Activated CD4-positive, alpha-beta T cell treated with anti-CD3 and anti-CD28 coated beads, Interleukin-2, amount 50 U/mL, for 4 hours (primary cell): ENCODE results near the gene TAF12.
"Not testable (repeated sequence)": the region's sequence is repeated elsewhere in the genome, so short reads cannot be mapped to it uniquely, and the experiment has no call there.

ENCODE experiments used
- DNase-seq, 2 experiments: peaks; one replicate each; pipeline ENCODE4 v3.0.0-alpha.2; 2020

The TAF12 gene

GRCh38 chr1:28644494-28644893, 1.6 kb upstream of the TAF12 start:
- no peak for DNase-seq

GRCh38 chr1:28642056-28642846, 616 bp downstream of the TAF12 start:
- DNase-seq, result no peak

GRCh38 chr1:28640766-28641165, 2.1 kb downstream of the TAF12 start:
- DNase-seq, result peak; percentile 23 to 27

- DNase-seq, result no peak
Measured at GRCh38 chr1:28632560-28632959, 10.3 kb downstream of the TAF12 start.

GRCh38 chr1:28631713-28632112, 11.2 kb downstream of the TAF12 start:
- no peak for DNase-seq

GRCh38 chr1:28613175-28613574, 29.7 kb downstream of the TAF12 start:
- no peak for DNase-seq

GRCh38 chr1:28606771-28607170, 36.1 kb downstream of the TAF12 start:
- no peak for DNase-seq

GRCh38 chr1:28604962-28605361, 37.9 kb downstream of the TAF12 start:
- no peak for DNase-seq

- DNase-seq, result no peak
Measured at GRCh38 chr1:28604411-28604810, 38.5 kb downstream of the TAF12 start.

GRCh38 chr1:28602536-28603439, 40.1 kb downstream of the TAF12 start:
- DNase-seq, result peak in 1 of 2 experiments; percentile 27

GRCh38 chr1:28601696-28602095, 41.2 kb downstream of the TAF12 start:
- no peak for DNase-seq

- not testable (repeated sequence) for DNase-seq
Measured at GRCh38 chr1:28596276-28596675, 46.6 kb downstream of the TAF12 start.

GRCh38 chr1:28595412-28596191, 47.3 kb downstream of the TAF12 start:
- no peak for DNase-seq

- DNase-seq, result not testable (repeated sequence)
Measured at GRCh38 chr1:28594686-28595411, 48.0 kb downstream of the TAF12 start.

GRCh38 chr1:28593988-28594356, 48.9 kb downstream of the TAF12 start:
- DNase-seq, result not testable (repeated sequence)

GRCh38 chr1:28592321-28593071, 50.4 kb downstream of the TAF12 start:
- no peak for DNase-seq

GRCh38 chr1:28591708-28592320, 51.1 kb downstream of the TAF12 start, which contains the start of gene RAB42:
Gene RAB42, plus strand, starts transcription at chr1:28592265. Its CDS starts 247 bp downstream, at chr1:28592512.
- DNase-seq, result no peak

GRCh38 chr1:28586585-28587391, 56.1 kb downstream of the TAF12 start:
- not testable (repeated sequence) for DNase-seq

- DNase-seq, result no peak
Measured at GRCh38 chr1:28582248-28582615, 60.6 kb downstream of the TAF12 start.
